Measurements from ENCODE around the gene ABCA13. TPM values are rescaled to one million over a fixed set of nuclear protein-coding genes. Genes with fewer than 3 reads are reported as not detected.

The ABCA13 gene
- total RNA-seq, 1 donor from 2014 or later = not detected

DNA sequence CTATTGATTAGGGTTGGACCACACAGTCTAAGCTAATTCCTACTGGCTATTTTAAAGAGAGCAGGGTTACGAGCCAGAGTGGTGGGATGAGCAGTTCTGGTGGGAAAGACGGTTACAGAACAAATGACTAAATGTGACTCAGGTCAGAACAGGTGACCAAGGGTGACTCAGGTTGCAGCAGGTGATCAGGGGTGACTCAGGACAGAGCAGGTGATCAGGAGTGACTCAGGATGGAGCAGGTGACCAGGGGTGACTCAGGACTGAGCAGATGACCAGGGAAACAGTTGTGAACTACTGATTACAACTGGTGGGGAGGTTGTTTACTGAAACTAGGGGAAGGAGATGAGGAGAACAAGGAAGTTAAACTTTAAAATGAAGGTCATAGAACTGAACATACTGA is 366.3 kb downstream of the ABCA13 start:
- Histone ChIP-seq H3K4me3 (no peak overlapping the region), H4K20me1 (ENCODE audit: low read depth) (no peaks in the 10 kb centered on the region), H3F3A (ENCODE audit: low read depth) (no peaks in the 10 kb centered on the region), H3K4me1 (no peaks in the 10 kb centered on the region), H3K9me3 (ENCODE audit: low read depth) (no peaks in the 10 kb centered on the region), H3K4me2 (no peak overlapping the region), H3K9ac (no peak overlapping the region), H3K79me2 (ENCODE audit: low read depth) (no peaks in the 10 kb centered on the region), H3K27ac (no peak overlapping the region), H2AFZ (replicated peaks) (no peak overlapping the region), H3K36me3 (no peaks in the 10 kb centered on the region), H3K27me3 (no peaks in the 10 kb centered on the region)
- H3K9me3 Mint-ChIP-seq = peaks cover 23% of the 10 kb centered on the region
- H3K4me1 Mint-ChIP-seq = no peaks in the 10 kb centered on the region
- no peak for TF ChIP-seq EZH2 (IDR thresholded peaks at IDR 0.05)
- TF ChIP-seq, protein P1, sequence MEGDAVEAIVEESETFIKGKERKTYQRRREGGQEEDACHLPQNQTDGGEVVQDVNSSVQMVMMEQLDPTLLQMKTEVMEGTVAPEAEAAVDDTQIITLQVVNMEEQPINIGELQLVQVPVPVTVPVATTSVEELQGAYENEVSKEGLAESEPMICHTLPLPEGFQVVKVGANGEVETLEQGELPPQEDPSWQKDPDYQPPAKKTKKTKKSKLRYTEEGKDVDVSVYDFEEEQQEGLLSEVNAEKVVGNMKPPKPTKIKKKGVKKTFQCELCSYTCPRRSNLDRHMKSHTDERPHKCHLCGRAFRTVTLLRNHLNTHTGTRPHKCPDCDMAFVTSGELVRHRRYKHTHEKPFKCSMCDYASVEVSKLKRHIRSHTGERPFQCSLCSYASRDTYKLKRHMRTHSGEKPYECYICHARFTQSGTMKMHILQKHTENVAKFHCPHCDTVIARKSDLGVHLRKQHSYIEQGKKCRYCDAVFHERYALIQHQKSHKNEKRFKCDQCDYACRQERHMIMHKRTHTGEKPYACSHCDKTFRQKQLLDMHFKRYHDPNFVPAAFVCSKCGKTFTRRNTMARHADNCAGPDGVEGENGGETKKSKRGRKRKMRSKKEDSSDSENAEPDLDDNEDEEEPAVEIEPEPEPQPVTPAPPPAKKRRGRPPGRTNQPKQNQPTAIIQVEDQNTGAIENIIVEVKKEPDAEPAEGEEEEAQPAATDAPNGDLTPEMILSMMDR (IDR thresholded peaks at IDR 0.05) = no peak
- no peak for TF ChIP-seq EZH2phosphoT487 (IDR thresholded peaks at IDR 0.05)
- peaks cover 2% of the 10 kb centered on the region for H3K27me3 Mint-ChIP-seq (ENCODE audit: insufficient read depth, low read depth)
- DNase-seq (ENCODE audit: low spot score) = no peak
- H3K36me3 Mint-ChIP-seq = peaks cover 7% of the 10 kb centered on the region
- no peak overlapping the region for H3K27ac Mint-ChIP-seq
- no peak overlapping the region for H3K4me3 Mint-ChIP-seq

DNA sequence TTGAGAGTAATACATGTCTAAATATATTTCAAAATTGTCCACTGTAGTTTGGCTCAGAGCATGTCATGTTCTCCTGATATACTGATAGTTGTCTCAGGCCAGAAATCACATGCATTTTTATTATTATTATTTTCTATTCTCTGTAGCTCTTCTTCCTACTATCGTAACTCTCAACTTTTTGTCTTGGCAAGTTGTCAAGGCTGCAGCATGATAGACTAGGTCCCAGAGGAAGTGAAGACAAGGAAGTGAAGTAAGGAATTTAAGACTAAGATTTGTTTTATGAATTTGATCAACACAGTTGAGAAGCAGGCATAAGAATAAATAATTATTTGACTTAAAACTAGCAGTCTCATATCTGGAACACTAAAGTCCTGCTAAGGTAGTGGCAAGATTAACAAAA is 369.5 kb downstream of the ABCA13 start:
- Histone ChIP-seq H3K4me2 (no peak overlapping the region), H4K20me1 (ENCODE audit: low read depth) (no peaks in the 10 kb centered on the region), H3F3A (ENCODE audit: low read depth) (no peaks in the 10 kb centered on the region), H3K4me1 (no peaks in the 10 kb centered on the region), H3K9me3 (ENCODE audit: low read depth) (no peaks in the 10 kb centered on the region), H3K27me3 (no peaks in the 10 kb centered on the region), H2AFZ (replicated peaks) (no peak overlapping the region), H3K4me3 (no peak overlapping the region), H3K79me2 (ENCODE audit: low read depth) (no peaks in the 10 kb centered on the region), H3K9ac (no peak overlapping the region), H3K27ac (no peak overlapping the region), H3K36me3 (no peaks in the 10 kb centered on the region)
- no peak for TF ChIP-seq EZH2 (IDR thresholded peaks at IDR 0.05)
- peaks cover 7% of the 10 kb centered on the region for H3K36me3 Mint-ChIP-seq
- peaks cover 12% of the 10 kb centered on the region for H3K9me3 Mint-ChIP-seq
- H3K27me3 Mint-ChIP-seq (ENCODE audit: insufficient read depth, low read depth) = peaks cover 2% of the 10 kb centered on the region
- H3K27ac Mint-ChIP-seq = no peak overlapping the region
- DNase-seq (ENCODE audit: low spot score) = no peak
- no peaks in the 10 kb centered on the region for H3K4me1 Mint-ChIP-seq
- no peak overlapping the region for H3K4me3 Mint-ChIP-seq

DNA sequence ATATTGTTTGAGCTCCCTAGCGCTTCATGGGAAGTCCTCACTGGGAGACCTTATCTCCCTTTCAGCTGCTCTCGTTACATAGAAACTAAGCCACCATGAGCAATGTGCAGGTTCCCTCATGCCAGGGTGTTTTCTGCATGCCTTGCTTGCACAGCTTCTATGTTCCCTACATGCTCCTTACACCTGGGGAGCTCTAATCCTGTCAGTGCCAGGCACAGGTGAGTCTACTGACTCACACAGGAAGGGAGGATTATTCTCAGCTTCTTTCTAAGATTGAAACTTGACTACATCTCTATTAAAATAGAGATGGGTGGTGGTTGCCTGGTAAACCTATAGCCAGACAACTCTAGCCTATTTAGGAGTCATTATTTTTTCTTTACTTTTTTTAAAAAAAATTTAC is 377.4 kb downstream of the ABCA13 start:
- Mint-ChIP-seq H3K4me1 (peaks cover 8% of the 10 kb centered on the region), H3K36me3 (no peaks in the 10 kb centered on the region), H3K27ac (no peak overlapping the region), H3K27me3 (ENCODE audit: insufficient read depth, low read depth) (peaks cover 8% of the 10 kb centered on the region), H3K9me3 (peaks cover 2% of the 10 kb centered on the region), H3K4me3 (no peak overlapping the region)
- Histone ChIP-seq H3K79me2 (ENCODE audit: low read depth) (no peaks in the 10 kb centered on the region), H3K4me3 (no peak overlapping the region), H3F3A (ENCODE audit: low read depth) (no peaks in the 10 kb centered on the region), H3K9ac (no peak overlapping the region), H3K9me3 (ENCODE audit: low read depth) (no peaks in the 10 kb centered on the region), H3K4me2 (no peak overlapping the region), H3K36me3 (no peaks in the 10 kb centered on the region), H4K20me1 (ENCODE audit: low read depth) (no peaks in the 10 kb centered on the region), H3K4me1 (no peaks in the 10 kb centered on the region), H3K27me3 (no peaks in the 10 kb centered on the region), H3K27ac (no peak overlapping the region), H2AFZ (replicated peaks) (no peak overlapping the region)
- DNase-seq (ENCODE audit: low spot score) = no peak
- TF ChIP-seq EZH2 (IDR thresholded peaks at IDR 0.05) (no peak), EZH2phosphoT487 (IDR thresholded peaks at IDR 0.05) (no peak)
- TF ChIP-seq, protein P1 (IDR thresholded peaks at IDR 0.05) = no peak

DNA sequence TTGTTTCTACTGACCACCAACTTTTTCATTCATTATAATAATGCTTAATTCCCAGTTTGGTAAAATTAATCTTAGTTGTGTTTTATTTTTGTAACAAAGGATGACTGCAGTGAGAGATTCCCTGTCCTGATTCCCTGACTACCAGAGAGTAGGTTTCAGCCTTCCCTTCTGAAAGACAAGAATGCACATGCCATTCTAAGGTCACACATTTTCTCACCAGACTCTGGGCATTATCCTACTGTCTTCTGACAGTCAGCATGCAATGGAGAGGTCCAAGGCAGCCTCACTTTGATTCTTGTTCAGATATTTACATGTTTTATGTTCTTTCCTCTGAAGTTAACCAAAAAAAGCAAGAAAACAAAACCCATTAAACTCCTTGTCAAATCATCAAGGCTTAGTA is 380.4 kb downstream of the ABCA13 start:
- peak; percentile 37 for DNase-seq (ENCODE audit: low spot score)
- no peaks in the 10 kb centered on the region for H3K36me3 Mint-ChIP-seq
- Histone ChIP-seq H3K4me3 (no peak overlapping the region), H3F3A (ENCODE audit: low read depth) (no peaks in the 10 kb centered on the region), H3K36me3 (no peaks in the 10 kb centered on the region), H3K27ac (no peak overlapping the region), H2AFZ (replicated peaks) (no peak overlapping the region), H4K20me1 (ENCODE audit: low read depth) (no peaks in the 10 kb centered on the region), H3K9me3 (ENCODE audit: low read depth) (no peaks in the 10 kb centered on the region), H3K4me1 (no peaks in the 10 kb centered on the region), H3K79me2 (ENCODE audit: low read depth) (no peaks in the 10 kb centered on the region), H3K9ac (no peak overlapping the region), H3K4me2 (no peak overlapping the region), H3K27me3 (no peaks in the 10 kb centered on the region)
- H3K27me3 Mint-ChIP-seq (ENCODE audit: insufficient read depth, low read depth) = peaks cover 6% of the 10 kb centered on the region
- no peak overlapping the region for H3K27ac Mint-ChIP-seq
- H3K9me3 Mint-ChIP-seq = peaks cover 9% of the 10 kb centered on the region
- no peak overlapping the region for H3K4me3 Mint-ChIP-seq
- TF ChIP-seq EZH2phosphoT487 (IDR thresholded peaks at IDR 0.05) (no peak), EZH2 (IDR thresholded peaks at IDR 0.05) (no peak)
- TF ChIP-seq, protein P1 (IDR thresholded peaks at IDR 0.05) = no peak
- peaks cover 8% of the 10 kb centered on the region for H3K4me1 Mint-ChIP-seq

Measured in neural progenitor cell (in vitro differentiated cells).